ENCODE measurements around the gene KCNJ5.

Gene KCNJ5

GRCh38 chr11:128967578-128967977 lies 76.4 kb downstream of the KCNJ5 start:
- no peaks in the 10 kb centered on the region for H3K27me3 ChIP-seq (ENCODE audit: control insufficient read depth in 2 of 2, insufficient read depth in 2 of 2, low read length in 2 of 2)
- peaks cover 54 to 56% of the 10 kb centered on the region in 2 donors for H3K36me3 ChIP-seq (ENCODE audit: control insufficient read depth in 2 of 2, insufficient read depth in 2 of 2, low read length in 2 of 2)
- H3K9ac ChIP-seq (ENCODE audit: low read depth in 1 of 2, low read length in 2 of 2): no peak overlapping the region

GRCh38 chr11:128968916-128969315 lies 77.8 kb downstream of the KCNJ5 start:
- Histone ChIP-seq H3K36me3 (ENCODE audit: control insufficient read depth in 2 of 2, insufficient read depth in 2 of 2, low read length in 2 of 2) (peaks cover 65 to 69% of the 10 kb centered on the region in 2 donors), H3K4me1 (ENCODE audit: control insufficient read depth in 2 of 2, insufficient read depth in 2 of 2, low read length in 2 of 2) (no peaks in the 10 kb centered on the region)

More at GRCh38 chr11:128967578-128967977, 76.4 kb downstream of the KCNJ5 start:
- no peak overlapping the region for H3K4me3 ChIP-seq (ENCODE audit: low read length in 2 of 2)
- H3K9me3 ChIP-seq (ENCODE audit: control insufficient read depth in 2 of 2, low read length in 2 of 2): no peaks in the 10 kb centered on the region
- H3K4me1 ChIP-seq (ENCODE audit: control insufficient read depth in 2 of 2, insufficient read depth in 2 of 2, low read length in 2 of 2): no peaks in the 10 kb centered on the region
- no peak overlapping the region for H3K27ac ChIP-seq (ENCODE audit: low read depth in 2 of 2, low read length in 2 of 2)

More at GRCh38 chr11:128968916-128969315, 77.8 kb downstream of the KCNJ5 start:
- Histone ChIP-seq H3K4me3 (ENCODE audit: low read length in 2 of 2) (no peak overlapping the region), H3K9me3 (ENCODE audit: control insufficient read depth in 2 of 2, low read length in 2 of 2) (no peaks in the 10 kb centered on the region), H3K27ac (ENCODE audit: low read depth in 2 of 2, low read length in 2 of 2) (no peak overlapping the region), H3K27me3 (ENCODE audit: control insufficient read depth in 2 of 2, insufficient read depth in 2 of 2, low read length in 2 of 2) (no peaks in the 10 kb centered on the region), H3K9ac (ENCODE audit: low read depth in 1 of 2, low read length in 2 of 2) (no peak overlapping the region)
